NCI-H748 (cell line): ENCODE measurements around the gene ETV1.
"Not testable (repeated sequence)": the region's sequence is repeated elsewhere in the genome, so short reads cannot be mapped to it uniquely, and the experiment has no call there.

Experiments
- DNase-seq: peaks from one replicate; lab custom pipeline; 2025; ENCODE audit not compliant: unreplicated experiment; lab: John Stamatoyannopoulos, UW

ETV1 gene

DNA sequence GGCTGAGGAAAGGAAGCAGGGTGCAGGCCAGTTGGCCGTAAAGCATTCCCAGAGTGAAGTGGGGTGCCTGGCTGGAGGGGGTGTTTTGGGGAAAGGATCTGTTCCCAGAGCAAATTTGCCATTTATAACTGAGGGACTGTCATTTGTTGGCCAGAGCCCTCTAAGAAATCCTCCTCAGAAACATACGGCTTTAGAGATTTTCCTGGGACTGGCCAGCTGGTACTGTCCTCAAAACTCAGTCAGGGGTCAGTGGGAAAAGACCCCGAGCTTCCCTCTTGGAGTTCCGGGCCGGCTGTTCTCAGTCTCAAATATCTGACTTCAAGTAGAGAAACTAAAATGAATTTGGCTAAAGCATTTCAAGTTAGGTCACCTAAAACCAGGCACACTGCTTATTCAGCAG, 55.9 kb downstream of the ETV1 start:
- no peak for DNase-seq

DNA sequence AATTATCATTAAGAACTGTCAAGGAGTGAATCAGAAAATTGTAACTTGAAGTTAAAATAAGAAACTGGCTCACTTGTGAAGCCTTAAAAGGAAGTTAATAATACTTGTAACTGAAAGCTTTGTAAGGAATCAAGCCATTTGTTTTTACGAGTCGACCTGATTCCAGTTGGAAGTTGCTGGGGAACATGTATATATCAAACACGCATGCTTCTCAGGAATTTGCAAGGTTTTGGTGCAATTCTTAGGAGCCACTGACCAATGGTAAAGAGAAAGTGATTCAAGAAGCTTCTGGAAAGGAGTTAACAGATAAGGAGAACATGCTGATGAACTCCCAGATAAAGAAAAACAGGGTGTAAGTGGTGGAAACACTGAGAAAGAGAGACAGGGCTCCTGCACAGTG, 56.4 kb downstream of the ETV1 start:
- DNase-seq = no peak

DNA sequence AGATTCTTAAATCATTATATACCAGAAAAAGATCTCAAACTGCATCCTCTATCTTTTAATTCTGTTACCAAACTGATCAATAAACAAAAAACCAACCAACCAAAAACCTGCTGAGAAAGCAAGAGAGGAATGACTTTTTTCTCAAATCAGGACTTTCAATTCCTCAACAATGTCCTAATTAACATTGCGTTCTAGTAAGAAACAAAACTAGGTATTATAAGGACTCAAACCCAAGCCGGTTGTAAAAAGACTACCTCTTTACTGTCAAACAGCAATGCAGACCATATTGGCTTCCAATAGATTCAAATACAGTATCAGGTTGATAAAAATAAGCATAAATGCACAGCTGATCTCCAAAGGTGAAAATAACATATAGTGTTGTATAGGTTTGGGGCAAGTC, 57.3 kb downstream of the ETV1 start:
- no peak for DNase-seq

DNA sequence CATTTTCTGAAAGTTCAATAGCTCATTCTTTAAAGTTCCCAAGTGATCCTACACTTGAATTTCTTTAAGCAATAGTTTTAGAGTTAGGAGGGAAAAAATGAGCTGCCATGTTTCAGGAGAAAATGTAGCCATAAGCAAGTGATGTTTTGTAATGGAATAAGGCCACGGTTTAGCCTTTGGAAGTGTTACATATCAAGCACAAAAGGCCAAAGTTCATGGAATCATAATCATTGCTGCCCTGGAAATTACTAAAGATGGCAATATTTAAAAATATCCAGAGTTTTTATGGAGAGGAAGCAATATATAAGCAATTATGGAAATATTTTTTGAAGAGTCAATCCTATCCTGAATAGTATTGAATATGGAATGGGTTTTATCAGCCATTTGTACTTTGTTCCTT, 68.4 kb downstream of the ETV1 start:
- no peak for DNase-seq

DNA sequence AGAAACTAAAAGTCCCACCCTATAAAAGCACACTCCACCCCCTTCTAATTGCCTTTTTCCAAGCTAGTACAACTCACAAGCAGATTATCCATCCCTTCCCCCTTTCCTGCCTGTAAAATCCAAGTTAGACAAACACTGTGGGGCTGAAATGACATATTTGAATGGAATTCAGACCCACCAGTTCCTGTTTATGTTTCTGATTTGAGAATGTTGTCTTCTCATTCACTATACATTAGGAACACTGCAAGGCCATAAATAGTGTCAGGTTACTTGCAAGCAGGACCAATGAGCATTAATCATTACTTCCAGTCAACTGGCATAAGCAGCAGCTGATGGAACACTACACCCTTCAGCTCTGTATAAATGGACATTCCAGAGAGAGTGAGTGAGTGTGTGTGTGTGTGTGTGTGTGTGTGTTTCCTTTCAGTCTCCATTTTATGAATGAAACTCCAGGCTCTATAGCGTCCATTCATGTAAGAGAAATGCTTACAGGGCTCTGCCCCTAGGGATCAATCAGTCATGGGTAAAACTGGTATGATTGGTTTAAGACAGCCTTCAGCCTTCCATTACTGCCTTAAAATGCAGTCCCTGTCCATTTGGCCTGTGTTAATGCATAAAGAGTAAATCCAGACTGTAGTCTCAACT, 69.3 kb downstream of the ETV1 start:
- DNase-seq = peak; percentile 100

DNA sequence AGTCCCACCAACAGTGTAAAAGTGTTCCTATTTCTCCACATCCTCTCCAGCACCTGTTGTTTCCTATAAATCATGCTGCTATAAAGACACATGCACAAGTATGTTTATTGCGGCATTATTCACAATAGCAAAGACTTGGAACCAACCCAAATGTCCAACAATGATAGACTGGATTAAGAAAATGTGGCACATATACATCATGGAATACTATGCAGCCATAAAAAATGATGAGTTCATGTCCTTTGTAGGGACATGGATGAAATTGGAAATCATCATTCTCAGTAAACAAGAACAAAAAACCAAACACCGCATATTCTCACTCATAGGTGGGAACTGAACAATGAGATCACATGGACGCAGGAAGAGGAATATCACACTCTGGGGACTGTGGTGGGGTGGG, 71.1 kb downstream of the ETV1 start:
- not testable (repeated sequence) for DNase-seq

DNA sequence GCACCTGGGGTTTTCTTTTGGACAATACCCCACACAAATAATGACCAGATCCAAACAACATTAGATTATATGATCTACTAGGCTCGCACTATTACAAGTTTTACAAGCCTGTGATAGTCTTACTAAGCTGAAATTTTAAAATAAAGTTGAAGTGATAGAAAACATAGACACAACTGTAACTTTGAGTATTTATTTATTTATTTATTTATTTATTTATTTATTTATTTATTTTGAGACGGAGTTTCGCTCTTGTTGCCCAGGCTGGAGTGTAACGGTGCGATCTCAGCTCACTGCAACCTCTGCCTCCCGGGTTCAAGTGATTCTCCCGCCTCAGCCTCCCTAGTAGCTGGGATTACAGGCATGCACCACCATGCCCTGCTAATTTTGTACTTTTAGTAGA, 72.4 kb downstream of the ETV1 start:
- not testable (repeated sequence) for DNase-seq

DNA sequence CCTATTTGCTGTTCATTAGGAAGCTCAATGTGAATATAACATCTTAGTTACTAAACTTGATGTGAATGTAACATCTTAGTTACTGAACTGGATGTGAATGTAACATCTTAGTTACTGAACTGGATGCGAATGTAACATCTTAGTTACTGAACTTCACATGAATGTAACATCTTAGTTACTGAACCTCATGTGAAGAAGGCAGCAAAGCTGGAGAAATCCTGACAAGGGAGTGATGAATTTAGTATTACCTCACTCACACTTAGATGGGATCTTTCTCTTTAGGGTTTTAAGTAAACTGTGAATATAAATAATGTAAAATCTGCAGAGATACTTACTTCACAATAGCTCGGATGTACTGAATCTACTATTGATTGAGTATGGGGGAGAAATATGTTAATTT, 73.6 kb downstream of the ETV1 start:
- DNase-seq = no peak

DNA sequence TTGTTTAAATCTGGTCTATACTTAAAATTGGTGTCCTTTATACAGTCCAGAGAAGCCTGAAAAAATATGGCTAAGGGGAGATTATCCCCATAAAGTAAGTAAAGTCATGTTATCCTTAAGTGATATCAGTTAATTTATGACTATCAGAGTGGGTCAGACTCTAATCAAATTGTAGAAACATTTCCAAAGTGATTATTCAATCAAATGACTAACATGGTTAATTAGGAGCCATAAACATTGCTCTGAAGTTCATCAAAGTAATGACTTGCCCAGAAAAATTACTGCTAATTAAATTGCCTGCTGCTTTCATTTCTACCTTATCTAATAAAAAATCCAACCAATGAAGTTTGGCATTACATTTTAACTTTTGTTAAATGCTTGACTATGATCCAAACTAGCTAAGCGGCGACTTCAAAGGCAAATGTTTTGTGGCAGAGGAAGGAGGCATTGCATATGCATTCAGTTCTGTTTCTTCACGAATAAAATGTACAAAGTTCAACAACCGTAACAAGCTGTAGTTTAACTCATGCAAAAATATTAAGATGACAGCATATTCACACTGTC, 76.7 kb downstream of the ETV1 start:
- DNase-seq = no peak

DNA sequence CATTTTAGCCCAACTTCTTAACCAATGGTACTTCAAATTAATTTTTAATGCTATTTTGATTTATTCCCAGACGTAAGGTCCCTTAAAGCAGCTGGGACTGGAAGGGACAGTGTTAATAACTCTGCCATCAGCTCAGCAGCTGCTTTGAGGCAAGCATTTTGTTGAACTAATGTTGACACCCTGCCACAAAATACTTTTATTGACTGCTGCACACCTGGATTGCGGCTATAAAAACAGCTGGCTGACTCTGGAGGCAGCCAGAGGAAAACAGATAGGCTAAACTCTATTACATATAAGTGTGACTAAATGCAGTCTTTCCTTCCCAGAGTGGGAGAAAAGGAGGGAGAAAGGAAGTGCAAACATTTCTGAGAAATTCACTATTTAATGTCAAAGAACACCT, 77.6 kb downstream of the ETV1 start:
- no peak for DNase-seq

DNA sequence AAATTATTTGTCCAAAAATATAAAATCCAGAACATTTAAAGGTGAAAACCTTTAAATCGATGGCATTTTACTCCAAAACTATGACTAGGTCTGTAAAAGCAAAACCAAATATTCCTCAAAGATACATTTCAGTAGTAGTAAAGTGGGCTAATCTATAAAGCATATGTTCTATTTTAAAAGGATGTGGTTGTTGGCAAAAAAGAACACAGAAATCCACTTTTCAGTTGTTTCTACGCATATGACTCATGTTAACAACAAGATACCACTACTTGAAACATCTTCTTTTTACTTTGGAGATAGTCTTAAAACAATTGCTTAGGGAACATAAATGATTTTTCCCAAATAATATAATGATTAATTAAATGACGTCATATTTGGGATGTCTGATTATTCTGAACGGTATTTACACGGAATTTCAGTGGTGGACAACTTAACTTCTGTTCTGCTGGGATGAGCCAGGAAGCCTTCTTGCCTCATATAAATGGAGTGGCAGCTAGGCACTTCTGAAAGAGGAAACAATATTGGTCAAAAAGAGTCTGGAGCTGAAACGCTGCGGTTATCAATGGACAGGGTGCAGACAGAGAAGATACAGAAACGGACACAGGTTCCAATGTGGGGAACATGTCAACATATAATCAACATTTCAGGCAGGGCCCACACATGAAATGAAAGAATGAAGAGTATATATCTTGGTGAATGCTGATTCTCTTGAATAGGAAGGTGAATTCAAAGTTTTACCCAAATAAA, 78.5 kb downstream of the ETV1 start:
- DNase-seq = no peak

DNA sequence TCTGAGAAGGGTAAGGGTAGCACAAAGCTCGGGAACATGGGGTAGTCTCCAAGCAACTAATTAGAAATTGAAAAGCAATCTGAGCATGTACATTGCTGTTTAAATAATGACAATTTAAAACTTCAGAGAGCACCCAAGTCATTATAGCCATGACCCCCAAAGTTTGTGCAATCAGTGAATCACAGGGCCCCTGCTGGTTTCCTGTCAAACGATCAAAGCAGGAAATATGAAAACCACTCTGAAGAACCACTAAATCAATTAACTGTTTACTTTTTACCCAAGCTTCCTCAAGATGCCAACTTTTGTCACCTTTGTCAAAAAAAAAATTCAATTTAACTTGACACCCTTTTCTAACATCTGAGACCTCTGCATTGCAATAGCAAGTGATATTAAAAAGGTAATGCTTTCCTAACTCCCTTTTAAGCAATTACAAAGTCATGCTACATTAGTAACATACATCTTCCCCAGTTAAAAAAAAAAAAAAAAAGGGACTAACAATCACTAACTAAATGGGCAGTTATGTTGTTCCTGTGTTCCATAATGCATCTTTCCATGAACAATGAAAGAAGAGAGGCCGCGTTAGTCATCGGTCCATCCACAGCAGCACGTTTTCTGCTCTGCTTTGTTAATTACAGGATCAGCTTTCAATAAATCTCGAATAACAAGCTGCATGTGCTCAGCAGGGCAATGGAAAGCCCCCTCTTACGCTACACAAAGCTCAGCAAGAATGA, 80.6 kb downstream of the ETV1 start:
- DNase-seq = peak; percentile 98

DNA sequence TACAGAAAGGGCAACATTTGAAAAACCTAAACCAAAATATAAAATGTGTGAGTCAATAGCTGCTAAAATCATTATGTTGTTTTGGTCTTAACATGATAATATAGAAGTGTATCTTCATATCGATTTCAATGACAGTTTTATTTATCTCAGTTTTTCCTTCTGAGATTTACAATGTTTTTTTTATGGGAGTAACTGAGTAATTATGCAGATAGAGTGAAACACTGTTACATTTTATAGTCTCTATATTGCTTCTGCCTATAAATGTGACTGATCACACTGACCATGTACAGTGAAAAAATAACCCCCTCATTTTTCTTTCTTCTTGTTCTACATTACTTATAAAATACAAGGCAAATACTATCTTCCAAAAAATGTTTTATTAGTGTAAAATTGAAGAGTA, 81.6 kb downstream of the ETV1 start:
- DNase-seq = no peak

DNA sequence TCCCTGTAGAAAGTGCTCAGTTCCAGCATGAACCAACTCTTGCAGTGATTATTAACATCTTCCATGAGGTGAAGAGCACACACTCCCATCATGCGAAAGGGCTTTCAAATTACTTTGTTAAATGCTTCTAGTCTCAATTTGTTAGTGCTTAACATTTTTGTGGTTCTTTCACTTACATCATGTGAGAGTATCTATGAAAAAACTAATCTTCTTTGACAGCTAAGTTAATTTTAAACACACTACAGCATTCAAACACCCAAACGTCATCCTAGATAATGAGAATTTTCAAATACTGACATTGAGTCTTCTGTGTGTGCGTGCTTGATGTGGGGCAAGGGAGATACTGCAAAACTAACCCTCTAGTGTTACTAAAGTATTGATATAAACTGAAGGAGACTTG, 84.8 kb downstream of the ETV1 start:
- DNase-seq = no peak

DNA sequence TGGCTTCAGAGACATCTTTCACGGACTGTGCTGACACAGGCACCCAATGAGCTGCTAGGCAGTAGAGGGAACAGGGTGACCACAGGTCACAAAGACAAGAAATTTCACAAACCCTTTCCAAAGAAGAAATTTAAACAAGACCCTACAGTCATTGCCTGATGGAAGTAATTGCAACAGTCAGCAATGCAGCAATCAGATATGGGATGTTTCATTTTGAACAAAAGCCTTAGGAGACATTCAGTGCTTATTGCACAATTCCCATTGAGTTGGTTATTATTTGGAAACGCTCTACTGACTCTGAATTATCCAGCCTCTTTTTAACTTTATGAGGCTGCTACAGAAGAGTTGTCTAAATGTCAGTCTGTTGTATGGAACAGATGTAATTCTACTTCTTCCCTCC, 85.5 kb downstream of the ETV1 start:
- peak; percentile 37 for DNase-seq

DNA sequence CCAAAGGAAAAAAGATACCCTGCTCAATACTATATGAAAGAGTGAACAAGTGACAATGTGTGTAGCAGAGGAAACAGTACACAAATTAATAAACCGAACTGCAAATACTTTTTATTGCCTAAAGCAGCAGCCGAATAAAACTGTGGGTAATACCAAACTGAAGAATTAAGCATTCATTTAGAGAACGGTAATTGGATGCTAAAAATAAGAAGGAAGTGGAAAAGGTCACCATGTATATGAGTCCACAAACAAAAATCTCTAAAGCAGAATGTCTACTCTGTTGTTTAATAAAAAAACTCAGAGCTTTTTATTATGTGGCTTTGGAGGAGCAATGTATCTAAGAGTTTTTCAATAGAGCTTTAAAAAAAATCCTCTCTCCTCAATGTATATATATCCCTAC, 87.9 kb downstream of the ETV1 start:
- no peak for DNase-seq

DNA sequence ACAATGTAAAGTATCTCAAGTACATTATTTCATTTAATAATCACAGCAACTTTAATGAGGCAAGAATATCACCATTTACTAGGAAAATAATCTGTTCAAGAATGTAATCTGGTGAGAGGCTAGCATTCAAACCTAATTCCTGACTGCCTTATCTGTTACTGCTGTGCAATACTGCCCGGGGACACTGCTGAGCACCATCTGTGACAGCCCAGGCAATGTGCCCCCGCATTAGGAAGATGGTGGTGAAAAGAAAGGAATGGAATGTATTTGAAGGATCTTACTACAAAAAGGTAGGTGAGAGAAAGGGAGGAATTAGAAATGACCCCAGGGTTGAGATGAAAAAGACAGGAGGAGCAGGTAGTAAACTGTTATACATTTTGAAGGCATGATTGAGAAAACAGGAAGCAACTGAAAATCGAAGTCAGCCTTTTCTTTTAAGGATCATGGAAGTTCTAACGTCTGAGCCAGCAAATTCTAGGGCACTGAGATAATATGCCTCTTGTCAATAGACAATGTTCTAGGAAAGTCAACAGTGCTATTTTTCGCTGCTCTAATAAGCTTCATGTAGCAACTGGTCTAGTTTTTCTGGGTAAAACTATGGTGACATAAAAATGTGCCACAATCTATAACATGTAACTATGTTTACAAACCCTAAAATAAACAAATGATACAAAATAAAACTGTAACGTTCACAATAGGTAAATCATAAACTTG, 90.4 kb downstream of the ETV1 start:
- DNase-seq = peak; percentile 19

DNA sequence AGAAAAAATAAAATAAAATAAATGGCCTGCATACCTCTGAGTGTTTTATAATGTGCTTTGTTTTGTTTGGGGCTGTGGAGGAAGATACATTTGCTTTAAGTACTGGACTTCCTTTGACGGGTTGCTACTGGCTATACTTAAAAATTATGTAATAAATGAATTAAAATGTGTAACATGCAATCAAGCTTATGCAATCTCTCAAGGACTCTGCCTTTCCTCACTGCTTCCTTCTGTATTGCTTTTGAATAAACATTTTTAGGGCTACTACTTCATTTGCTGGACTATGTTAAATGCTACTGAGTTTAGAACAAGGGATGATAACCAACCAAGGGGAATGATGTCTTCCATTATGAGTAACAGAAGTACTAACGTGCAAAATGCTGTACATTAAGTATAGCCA, 91.6 kb downstream of the ETV1 start:
- no peak for DNase-seq

DNA sequence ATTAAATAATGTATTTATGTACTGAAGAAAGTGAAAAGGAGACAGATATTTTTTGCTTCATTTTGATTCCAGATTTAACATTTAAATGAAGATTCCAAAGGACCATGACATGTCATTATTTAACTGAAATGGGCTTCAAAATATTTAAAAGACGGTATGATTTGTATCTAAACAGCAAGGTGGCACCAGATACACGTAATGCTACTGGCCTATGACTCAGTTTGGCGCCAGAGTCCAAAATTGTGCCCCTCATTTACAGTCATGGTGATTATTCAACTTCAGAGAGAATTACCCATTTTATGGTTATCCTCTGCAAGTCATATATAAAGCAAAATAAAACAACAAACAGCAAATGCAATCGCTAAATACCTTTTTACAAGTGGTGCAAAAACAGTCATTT, 94.5 kb downstream of the ETV1 start:
- DNase-seq = peak; percentile 91

DNA sequence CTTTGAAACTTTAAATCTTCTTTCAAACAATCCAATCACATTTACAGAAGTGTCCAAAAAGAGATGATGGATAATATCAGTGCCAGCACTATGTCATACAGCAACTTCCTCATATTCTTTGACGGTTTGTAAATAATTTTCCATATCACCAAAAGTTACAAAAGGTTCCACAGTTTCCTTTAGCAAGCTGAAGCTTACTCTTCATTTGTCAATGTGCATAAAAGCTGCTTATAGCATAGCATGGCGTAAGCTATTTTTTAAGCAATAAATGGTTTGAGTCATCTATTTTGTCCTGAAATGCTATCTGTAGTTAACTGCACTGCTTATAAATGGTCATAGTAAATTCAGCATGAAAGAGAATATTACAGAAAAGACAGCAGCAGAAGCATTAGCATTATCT, 95.1 kb downstream of the ETV1 start:
- no peak for DNase-seq

DNA sequence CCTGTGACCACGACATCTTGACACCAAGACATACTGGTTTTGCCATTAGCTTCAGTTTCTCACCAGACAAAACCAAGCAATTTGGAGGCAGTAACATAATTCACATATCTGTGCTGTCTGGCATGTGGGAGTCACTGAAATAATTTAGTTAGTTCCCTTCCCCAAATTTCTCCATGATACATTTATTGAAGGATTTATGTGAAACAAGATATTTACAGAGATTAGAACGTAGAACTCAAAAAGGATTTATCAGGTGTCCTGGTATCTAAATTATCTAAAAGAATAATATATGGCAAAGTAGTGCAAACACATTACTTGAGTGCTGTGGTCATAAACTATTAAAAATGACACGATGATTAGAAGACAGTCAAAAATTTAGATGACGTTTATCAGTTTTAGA, 98.7 kb downstream of the ETV1 start:
- no peak for DNase-seq
